ENCODE measurements around the gene DIPK2B. TPM values are rescaled to one million over a fixed set of nuclear protein-coding genes. Genes with fewer than 3 reads are reported as not detected.
A peak's percentile ranks its signal among the peaks of the same experiment; 100 is the strongest.

DIPK2B gene, protein sequence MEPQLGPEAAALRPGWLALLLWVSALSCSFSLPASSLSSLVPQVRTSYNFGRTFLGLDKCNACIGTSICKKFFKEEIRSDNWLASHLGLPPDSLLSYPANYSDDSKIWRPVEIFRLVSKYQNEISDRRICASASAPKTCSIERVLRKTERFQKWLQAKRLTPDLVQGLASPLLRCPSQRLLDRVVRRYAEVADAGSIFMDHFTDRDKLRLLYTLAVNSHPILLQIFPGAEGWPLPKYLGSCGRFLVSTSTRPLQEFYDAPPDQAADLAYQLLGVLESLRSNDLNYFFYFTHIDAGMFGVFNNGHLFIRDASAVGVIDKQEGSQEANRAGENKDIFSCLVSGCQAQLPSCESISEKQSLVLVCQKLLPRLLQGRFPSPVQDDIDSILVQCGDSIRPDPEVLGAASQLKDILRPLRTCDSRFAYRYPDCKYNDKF
- total RNA-seq = under 1 TPM in 1 of 2 donors, not detected in 1; 0.29 TPM

GRCh38 chrX:45200741-45201234, at the start of gene DIPK2B:
DIPK2B (minus strand) TSS chrX:45200876; CDS start chrX:45200826, 50 bp downstream.
- DNase-seq (ENCODE audit: low spot score in 2 of 2) = no peak
- H3K9me3 Mint-ChIP-seq = peaks cover 5% of the 10 kb centered on the region in 2 donors
- no peak for ATAC-seq
- H3K36me3 Mint-ChIP-seq = no peaks in the 10 kb centered on the region
- no peak within 1 kb of the TSS for H3K27ac Mint-ChIP-seq

DNA sequence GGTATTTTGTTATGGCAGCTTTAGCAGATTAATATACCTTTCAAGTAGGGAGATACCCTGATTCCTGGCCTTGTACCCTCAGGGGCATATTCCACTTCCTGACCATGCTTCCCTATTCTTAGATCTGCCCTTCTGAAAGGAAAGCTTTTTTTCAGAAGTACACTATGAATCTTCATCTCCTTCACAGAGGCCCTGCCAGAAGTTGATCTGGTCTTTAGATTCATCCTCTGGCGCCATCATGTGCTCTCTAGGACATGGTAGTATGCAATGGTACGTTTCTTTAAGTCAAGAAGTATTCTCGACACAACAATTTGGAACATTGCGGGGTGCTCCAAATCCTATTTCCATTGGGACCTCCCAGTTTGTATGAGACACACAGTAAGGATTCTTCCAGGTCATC, 39.6 kb upstream of the DIPK2B start:
- H3K27ac Mint-ChIP-seq = no peak overlapping the region
- H3K9me3 Mint-ChIP-seq = no peaks in the 10 kb centered on the region
- ATAC-seq (no peak), DNase-seq (ENCODE audit: low spot score in 2 of 2) (no peak)
- peaks cover 0 to 5% of the 10 kb centered on the region in 2 donors for H3K36me3 Mint-ChIP-seq

GRCh38 chrX:45238489-45238888, 37.8 kb upstream of the DIPK2B start:
- DNase-seq (ENCODE audit: low spot score in 2 of 2) (no peak), ATAC-seq (peak; percentile 26 to 47)
- Mint-ChIP-seq H3K27ac (no peak overlapping the region), H3K9me3 (peaks cover 0 to 6% of the 10 kb centered on the region in 2 donors), H3K36me3 (peaks cover 0 to 5% of the 10 kb centered on the region in 2 donors)

DNA sequence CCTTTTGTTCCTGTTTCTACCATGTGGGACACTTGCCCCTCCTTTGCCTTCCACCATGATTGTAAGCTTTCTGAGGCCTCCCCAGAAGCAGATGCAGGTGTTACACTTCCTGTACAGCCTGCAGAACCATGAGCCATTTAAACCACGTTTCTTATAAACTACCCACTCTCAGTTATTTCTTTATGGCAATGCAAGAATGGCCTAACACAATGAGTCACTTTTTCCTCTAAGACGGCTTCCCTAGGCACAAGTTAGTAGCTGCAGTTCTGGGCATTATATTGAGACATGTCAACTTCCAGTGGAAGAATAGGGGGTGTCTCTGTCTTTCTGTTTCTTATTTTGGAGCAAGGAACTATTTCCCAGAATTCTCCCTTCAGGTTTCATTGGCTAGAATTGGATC, 32.9 kb upstream of the DIPK2B start:
- peaks cover 4 to 18% of the 10 kb centered on the region in 2 donors for H3K36me3 Mint-ChIP-seq
- DNase-seq (ENCODE audit: low spot score in 2 of 2) = no peak
- ATAC-seq = no peak
- no peak overlapping the region for H3K27ac Mint-ChIP-seq
- peaks cover 3 to 18% of the 10 kb centered on the region in 2 donors for H3K9me3 Mint-ChIP-seq

GRCh38 chrX:45232139-45232538, 31.5 kb upstream of the DIPK2B start:
- DNase-seq (ENCODE audit: low spot score in 2 of 2) = no peak
- Mint-ChIP-seq H3K27ac (no peak overlapping the region), H3K9me3 (peaks cover 3 to 18% of the 10 kb centered on the region in 2 donors), H3K36me3 (peaks cover 4 to 18% of the 10 kb centered on the region in 2 donors)
- no peak for ATAC-seq

- Mint-ChIP-seq H3K9me3 (peaks cover 3 to 18% of the 10 kb centered on the region in 2 donors), H3K36me3 (peaks cover 4 to 18% of the 10 kb centered on the region in 2 donors), H3K27ac (no peak overlapping the region)
- ATAC-seq (no peak), DNase-seq (ENCODE audit: low spot score in 2 of 2) (no peak)
Measured at GRCh38 chrX:45230410-45230809, 29.7 kb upstream of the DIPK2B start.

- H3K9me3 Mint-ChIP-seq = peaks cover 3 to 18% of the 10 kb centered on the region in 2 donors
- no peak for DNase-seq (ENCODE audit: low spot score in 2 of 2)
- peaks cover 4 to 18% of the 10 kb centered on the region in 2 donors for H3K36me3 Mint-ChIP-seq
- no peak for ATAC-seq
- H3K27ac Mint-ChIP-seq = no peak overlapping the region
Measured at GRCh38 chrX:45229348-45229747, 28.7 kb upstream of the DIPK2B start.

- Mint-ChIP-seq H3K9me3 (peaks cover 3 to 8% of the 10 kb centered on the region in 2 donors), H3K36me3 (peaks cover 3 to 10% of the 10 kb centered on the region in 2 donors), H3K27ac (no peak overlapping the region)
- no peak for ATAC-seq
- no peak for DNase-seq (ENCODE audit: low spot score in 2 of 2)
Measured at GRCh38 chrX:45228126-45228525, 27.4 kb upstream of the DIPK2B start.

- peaks cover 5 to 16% of the 10 kb centered on the region in 2 donors for H3K9me3 Mint-ChIP-seq
- H3K36me3 Mint-ChIP-seq = peaks cover 0 to 7% of the 10 kb centered on the region in 2 donors
- ATAC-seq = no peak
Measured at GRCh38 chrX:45208121-45208856, 7.6 kb upstream of the DIPK2B start.

DNA sequence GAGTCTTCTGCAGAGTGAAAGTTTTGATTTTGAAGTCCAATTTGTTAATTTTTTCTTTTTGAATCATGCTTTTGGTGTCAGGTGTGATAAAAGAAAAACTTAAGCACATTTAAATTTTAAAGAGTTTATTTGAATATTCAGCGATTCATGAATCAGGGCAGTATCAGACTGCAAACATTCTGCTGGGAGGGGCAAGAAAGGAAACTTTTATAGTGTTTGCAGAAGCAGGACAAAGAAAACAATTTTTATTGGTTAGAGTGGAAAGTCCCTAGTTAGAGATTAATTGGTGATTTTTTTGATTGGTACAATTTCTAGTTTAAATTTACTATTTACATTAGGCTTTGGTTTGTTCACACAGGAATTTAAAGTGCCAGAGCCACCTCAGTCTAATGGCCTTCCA, 1.5 kb upstream of the DIPK2B start:
- Mint-ChIP-seq H3K36me3 (no peaks in the 10 kb centered on the region), H3K9me3 (peaks cover 5 to 15% of the 10 kb centered on the region in 2 donors), H3K27ac (no peak overlapping the region)
- ATAC-seq = no peak
- DNase-seq (ENCODE audit: low spot score in 2 of 2) = no peak

More at GRCh38 chrX:45208121-45208856, 7.6 kb upstream of the DIPK2B start:
- no peak overlapping the region for H3K27ac Mint-ChIP-seq
- no peak for DNase-seq (ENCODE audit: low spot score in 2 of 2)

- DNase-seq (ENCODE audit: low spot score in 2 of 2) (no peak), ATAC-seq (no peak)
- H3K9me3 Mint-ChIP-seq = no peaks in the 10 kb centered on the region
- no peak overlapping the region for H3K27ac Mint-ChIP-seq
- H3K36me3 Mint-ChIP-seq = no peaks in the 10 kb centered on the region
Measured at GRCh38 chrX:45198706-45199105, 2.0 kb downstream of the DIPK2B start.

- Mint-ChIP-seq H3K27ac (no peak overlapping the region), H3K36me3 (no peaks in the 10 kb centered on the region), H3K9me3 (no peaks in the 10 kb centered on the region)
- ATAC-seq (no peak), DNase-seq (ENCODE audit: low spot score in 2 of 2) (no peak)
Measured at GRCh38 chrX:45198301-45198700, 2.4 kb downstream of the DIPK2B start.

DNA sequence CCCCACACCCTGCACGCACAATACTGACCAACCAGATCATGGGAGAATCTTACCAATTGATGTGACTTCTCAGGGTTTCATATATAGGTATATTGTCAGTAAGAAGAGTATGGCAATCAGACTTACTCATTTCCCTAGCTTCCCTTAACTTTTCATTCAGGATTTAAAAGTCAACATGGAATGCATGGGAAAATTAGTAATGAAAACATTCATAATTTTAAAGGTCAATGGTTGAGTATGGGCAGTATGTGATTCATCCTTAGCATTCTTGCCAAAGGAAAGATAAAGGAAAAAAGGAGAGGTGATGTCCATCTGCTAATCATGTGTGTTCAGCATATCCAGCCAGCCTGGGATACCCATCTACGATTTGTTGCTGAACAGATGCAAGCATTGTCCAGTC, 4.0 kb downstream of the DIPK2B start:
- DNase-seq (ENCODE audit: low spot score in 2 of 2) (no peak), ATAC-seq (no peak)
- Mint-ChIP-seq H3K36me3 (no peaks in the 10 kb centered on the region), H3K9me3 (no peaks in the 10 kb centered on the region), H3K27ac (no peak overlapping the region)

DNA sequence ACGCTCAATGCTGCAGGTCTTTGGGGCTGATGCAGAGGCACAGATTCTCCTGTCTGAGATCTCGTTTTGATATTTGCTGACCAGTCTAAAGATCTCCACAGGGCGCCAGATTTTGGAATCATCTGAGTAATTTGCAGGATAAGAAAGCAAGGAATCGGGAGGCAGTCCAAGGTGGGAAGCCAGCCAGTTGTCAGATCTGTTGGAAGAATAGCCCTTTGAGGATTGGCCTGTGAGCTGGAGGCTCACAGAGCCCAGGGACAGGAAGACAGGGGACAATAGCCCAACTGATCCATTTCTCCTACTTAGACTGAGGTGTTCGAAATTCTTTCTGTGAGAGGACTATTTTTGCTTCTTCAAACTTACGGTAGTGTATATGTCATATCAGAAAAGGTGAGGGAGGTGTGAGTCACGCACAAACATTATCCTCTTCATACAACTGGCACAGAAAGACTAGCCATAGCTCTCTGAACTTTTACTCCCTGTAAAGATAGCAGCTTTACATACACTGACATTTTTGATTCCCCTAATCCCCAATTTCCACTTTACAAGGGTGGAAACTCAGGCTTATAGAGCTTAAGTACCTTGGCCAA, 8.8 kb downstream of the DIPK2B start:
- no peaks in the 10 kb centered on the region for H3K36me3 Mint-ChIP-seq
- ATAC-seq (peak; percentile 62 to 75), DNase-seq (ENCODE audit: low spot score in 2 of 2) (no peak)

GRCh38 chrX:45191383-45191782, 9.3 kb downstream of the DIPK2B start:
- no peaks in the 10 kb centered on the region for H3K36me3 Mint-ChIP-seq
- ATAC-seq = peak; percentile 73 to 88

More for the DNA sequence above, 8.8 kb downstream of the DIPK2B start:
- Mint-ChIP-seq H3K9me3 (no peaks in the 10 kb centered on the region), H3K27ac (peak overlapping the region; percentile 84 to 95)

GRCh38 chrX:45187731-45188130, 12.9 kb downstream of the DIPK2B start:
- ATAC-seq = no peak
- Mint-ChIP-seq H3K36me3 (no peaks in the 10 kb centered on the region), H3K27ac (peak overlapping the region; percentile 13 to 87), H3K9me3 (no peaks in the 10 kb centered on the region)
- no peak for DNase-seq (ENCODE audit: low spot score in 2 of 2)

More at GRCh38 chrX:45191383-45191782, 9.3 kb downstream of the DIPK2B start:
- H3K27ac Mint-ChIP-seq = peak overlapping the region; percentile 84 to 95
- DNase-seq (ENCODE audit: low spot score in 2 of 2) = peak in 1 of 2 donors; percentile 22
- H3K9me3 Mint-ChIP-seq = no peaks in the 10 kb centered on the region

DNA sequence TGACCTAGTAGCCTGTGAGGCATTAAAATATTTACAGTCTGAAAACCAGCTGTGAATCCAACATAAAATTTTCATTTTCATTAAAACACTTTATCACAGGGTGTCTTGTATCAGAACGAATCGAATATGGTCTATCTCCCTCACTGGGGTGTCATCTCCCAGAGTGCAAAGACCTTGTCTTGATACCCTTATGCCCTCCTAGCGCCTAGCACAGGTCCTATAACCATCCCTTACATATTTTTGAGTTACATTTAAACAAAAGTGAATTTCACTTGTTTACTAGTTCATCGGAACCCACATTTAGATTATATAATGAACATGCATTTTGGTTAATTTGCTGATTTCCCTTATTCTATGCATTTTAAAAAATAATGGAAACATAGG, 14.0 kb downstream of the DIPK2B start:
- Mint-ChIP-seq H3K9me3 (no peaks in the 10 kb centered on the region), H3K36me3 (no peaks in the 10 kb centered on the region), H3K27ac (peak overlapping the region; percentile 23 to 87)
- no peak for ATAC-seq
- no peak for DNase-seq (ENCODE audit: low spot score in 2 of 2)
